ENCODE data around the gene TRAK2.

DNA sequence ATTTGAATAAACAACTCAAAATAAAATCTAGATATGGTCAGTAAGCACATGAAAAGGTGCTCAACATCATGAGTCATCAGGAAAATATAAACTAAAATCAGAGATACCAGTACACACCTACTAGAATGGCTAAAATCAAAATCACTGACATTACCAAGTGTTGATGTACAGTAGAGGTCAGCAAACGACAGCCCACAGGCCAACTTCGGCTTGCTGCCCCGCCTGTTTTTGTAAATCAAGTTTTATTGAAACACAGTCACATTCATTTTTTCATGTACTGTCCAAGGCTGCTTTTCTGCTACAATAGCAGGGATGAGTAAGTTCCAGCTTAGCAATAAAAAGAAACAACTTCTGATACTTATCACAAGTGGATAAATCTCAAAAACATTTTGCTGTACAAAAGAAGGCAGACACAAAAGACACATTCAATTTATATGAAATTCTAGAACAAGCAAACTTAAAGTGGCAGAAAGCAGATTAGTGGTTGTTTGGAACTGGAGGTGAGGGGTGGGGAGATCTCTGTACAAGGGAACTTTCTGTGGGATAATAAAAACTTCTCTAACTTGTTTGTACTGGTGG lies 32.1 kb downstream of the TRAK2 start:
- TF ChIP-seq ELF4 (IDR thresholded peaks at IDR 0.05) (no peak), FOXK2 (IDR thresholded peaks at IDR 0.05) (no peak)

Measured in HEK293T (cell line).